ENCODE data around the gene CACNA1C.

Gene CACNA1C

DNA sequence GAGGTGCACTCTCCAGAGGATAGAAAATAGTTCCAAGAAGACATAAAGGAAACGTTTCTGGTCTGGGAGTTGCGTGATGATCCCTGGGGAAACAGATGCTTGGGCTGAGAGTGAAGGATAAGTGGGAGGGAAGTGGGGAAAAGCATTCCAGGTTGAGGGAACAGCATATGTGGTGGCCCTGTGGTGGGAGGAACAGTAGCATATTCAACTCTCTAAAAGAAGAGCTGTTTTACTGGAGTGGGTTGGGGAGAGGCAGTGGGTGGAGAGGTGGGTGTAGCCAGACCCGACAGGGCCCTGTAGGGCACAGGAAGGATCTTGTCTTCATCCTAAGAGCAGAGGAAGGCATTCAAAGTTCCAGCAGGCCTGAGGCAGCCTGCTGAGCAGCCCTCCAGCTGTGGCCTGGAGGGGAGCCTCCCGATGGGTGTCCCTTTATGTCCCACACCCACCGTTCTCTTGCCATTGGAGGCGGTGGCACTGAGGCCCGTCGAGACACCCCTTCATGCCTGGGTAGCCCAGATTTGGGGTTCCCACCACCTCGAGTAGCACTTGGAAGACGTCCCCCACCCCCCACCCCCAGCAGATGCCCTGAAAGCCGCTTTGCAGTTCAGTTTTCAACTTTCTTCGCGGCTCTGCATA lies 431.5 kb downstream of the CACNA1C start:
- Histone ChIP-seq H3K27ac (ENCODE audit: low read depth, low read length) (no peak overlapping the region), H3K27me3 (ENCODE audit: control insufficient read depth, low read length) (peaks cover 19% of the 10 kb centered on the region), H3F3A (ENCODE audit: control insufficient read depth, insufficient read depth) (no peaks in the 10 kb centered on the region), H3K9me3 (ENCODE audit: control insufficient read depth, insufficient read depth, low read length) (no peaks in the 10 kb centered on the region), H3K4me2 (ENCODE audit: low read length) (no peak overlapping the region), H4K20me1 (ENCODE audit: control insufficient read depth, insufficient read depth, low read depth, low read length) (no peaks in the 10 kb centered on the region), H3K79me2 (ENCODE audit: control insufficient read depth, low read length) (no peaks in the 10 kb centered on the region), H3K36me3 (ENCODE audit: control insufficient read depth, low read length) (no peaks in the 10 kb centered on the region), H3K4me1 (ENCODE audit: control insufficient read depth, low read length) (no peaks in the 10 kb centered on the region), H3K4me3 (ENCODE audit: low read length) (no peak overlapping the region), H3K9me2 (replicated peaks; ENCODE audit: control insufficient read depth, low read length) (no peaks in the 10 kb centered on the region)
- TF ChIP-seq, protein P1, sequence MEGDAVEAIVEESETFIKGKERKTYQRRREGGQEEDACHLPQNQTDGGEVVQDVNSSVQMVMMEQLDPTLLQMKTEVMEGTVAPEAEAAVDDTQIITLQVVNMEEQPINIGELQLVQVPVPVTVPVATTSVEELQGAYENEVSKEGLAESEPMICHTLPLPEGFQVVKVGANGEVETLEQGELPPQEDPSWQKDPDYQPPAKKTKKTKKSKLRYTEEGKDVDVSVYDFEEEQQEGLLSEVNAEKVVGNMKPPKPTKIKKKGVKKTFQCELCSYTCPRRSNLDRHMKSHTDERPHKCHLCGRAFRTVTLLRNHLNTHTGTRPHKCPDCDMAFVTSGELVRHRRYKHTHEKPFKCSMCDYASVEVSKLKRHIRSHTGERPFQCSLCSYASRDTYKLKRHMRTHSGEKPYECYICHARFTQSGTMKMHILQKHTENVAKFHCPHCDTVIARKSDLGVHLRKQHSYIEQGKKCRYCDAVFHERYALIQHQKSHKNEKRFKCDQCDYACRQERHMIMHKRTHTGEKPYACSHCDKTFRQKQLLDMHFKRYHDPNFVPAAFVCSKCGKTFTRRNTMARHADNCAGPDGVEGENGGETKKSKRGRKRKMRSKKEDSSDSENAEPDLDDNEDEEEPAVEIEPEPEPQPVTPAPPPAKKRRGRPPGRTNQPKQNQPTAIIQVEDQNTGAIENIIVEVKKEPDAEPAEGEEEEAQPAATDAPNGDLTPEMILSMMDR (IDR thresholded peaks at IDR 0.05; ENCODE audit: low read depth, low read length, poor library complexity, severe bottlenecking), result no peak
- TF ChIP-seq EZH2phosphoT487 (IDR thresholded peaks at IDR 0.05; ENCODE audit: borderline replicate concordance, low read length), result no peak

- TF ChIP-seq EZH2phosphoT487 (IDR thresholded peaks at IDR 0.05; ENCODE audit: borderline replicate concordance, low read length), result no peak
- TF ChIP-seq, protein P1 (IDR thresholded peaks at IDR 0.05; ENCODE audit: low read depth, low read length, poor library complexity, severe bottlenecking), result no peak
- Histone ChIP-seq H3K27me3 (ENCODE audit: control insufficient read depth, low read length) (peaks cover 25% of the 10 kb centered on the region), H3K4me1 (ENCODE audit: control insufficient read depth, low read length) (no peaks in the 10 kb centered on the region), H3K27ac (ENCODE audit: low read depth, low read length) (no peak overlapping the region), H3F3A (ENCODE audit: control insufficient read depth, insufficient read depth) (no peaks in the 10 kb centered on the region), H3K9me3 (ENCODE audit: control insufficient read depth, insufficient read depth, low read length) (no peaks in the 10 kb centered on the region), H4K20me1 (ENCODE audit: control insufficient read depth, insufficient read depth, low read depth, low read length) (no peaks in the 10 kb centered on the region), H3K4me2 (ENCODE audit: low read length) (no peak overlapping the region), H3K79me2 (ENCODE audit: control insufficient read depth, low read length) (no peaks in the 10 kb centered on the region), H3K4me3 (ENCODE audit: low read length) (no peak overlapping the region), H3K9me2 (replicated peaks; ENCODE audit: control insufficient read depth, low read length) (no peaks in the 10 kb centered on the region), H3K36me3 (ENCODE audit: control insufficient read depth, low read length) (no peaks in the 10 kb centered on the region)
These were observed 432.9 kb downstream of the CACNA1C start for GRCh38 chr12:2485681-2486080.

DNA sequence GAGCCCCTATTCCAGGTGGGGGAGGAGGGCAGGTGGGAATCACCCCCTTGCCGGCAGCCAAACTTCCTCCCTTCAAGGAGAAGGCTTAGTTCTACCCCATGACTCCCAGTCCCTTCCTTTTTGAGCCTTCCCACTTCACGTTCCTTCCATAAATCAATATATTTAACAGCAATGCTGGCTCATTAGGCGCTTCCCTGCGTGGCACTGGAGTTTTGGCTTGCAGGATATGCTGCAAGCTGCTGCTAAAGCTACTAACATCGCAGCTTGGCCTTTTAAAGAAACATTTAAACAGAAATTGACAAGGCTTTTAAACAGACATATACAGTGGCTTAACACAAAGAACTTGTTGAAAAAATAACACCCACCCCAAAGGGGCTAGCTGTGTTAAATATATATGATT lies 434.0 kb downstream of the CACNA1C start:
- H3K36me3 ChIP-seq (ENCODE audit: control insufficient read depth, low read length), result no peaks in the 10 kb centered on the region
- no peak overlapping the region for H3K4me3 ChIP-seq (ENCODE audit: low read length)
- no peaks in the 10 kb centered on the region for H3K79me2 ChIP-seq (ENCODE audit: control insufficient read depth, low read length)
- H3K27me3 ChIP-seq (ENCODE audit: control insufficient read depth, low read length), result peaks cover 26% of the 10 kb centered on the region
- H4K20me1 ChIP-seq (ENCODE audit: control insufficient read depth, insufficient read depth, low read depth, low read length), result no peaks in the 10 kb centered on the region
- H3F3A ChIP-seq (ENCODE audit: control insufficient read depth, insufficient read depth), result no peaks in the 10 kb centered on the region
- no peak overlapping the region for H3K4me2 ChIP-seq (ENCODE audit: low read length)
- no peaks in the 10 kb centered on the region for H3K9me2 ChIP-seq (replicated peaks; ENCODE audit: control insufficient read depth, low read length)
- no peak overlapping the region for H3K27ac ChIP-seq (ENCODE audit: low read depth, low read length)
- TF ChIP-seq, protein P1 (IDR thresholded peaks at IDR 0.05; ENCODE audit: low read depth, low read length, poor library complexity, severe bottlenecking), result no peak
- no peak for TF ChIP-seq EZH2phosphoT487 (IDR thresholded peaks at IDR 0.05; ENCODE audit: borderline replicate concordance, low read length)
- H3K4me1 ChIP-seq (ENCODE audit: control insufficient read depth, low read length), result no peaks in the 10 kb centered on the region
- no peaks in the 10 kb centered on the region for H3K9me3 ChIP-seq (ENCODE audit: control insufficient read depth, insufficient read depth, low read length)

All from DOHH2 (cell line).